Measurements from ENCODE around the gene PRDM8.
"Not testable (repeated sequence)": the region's sequence is repeated elsewhere in the genome, so short reads cannot be mapped to it uniquely, and the experiment has no call there.

PRDM8 gene

DNA sequence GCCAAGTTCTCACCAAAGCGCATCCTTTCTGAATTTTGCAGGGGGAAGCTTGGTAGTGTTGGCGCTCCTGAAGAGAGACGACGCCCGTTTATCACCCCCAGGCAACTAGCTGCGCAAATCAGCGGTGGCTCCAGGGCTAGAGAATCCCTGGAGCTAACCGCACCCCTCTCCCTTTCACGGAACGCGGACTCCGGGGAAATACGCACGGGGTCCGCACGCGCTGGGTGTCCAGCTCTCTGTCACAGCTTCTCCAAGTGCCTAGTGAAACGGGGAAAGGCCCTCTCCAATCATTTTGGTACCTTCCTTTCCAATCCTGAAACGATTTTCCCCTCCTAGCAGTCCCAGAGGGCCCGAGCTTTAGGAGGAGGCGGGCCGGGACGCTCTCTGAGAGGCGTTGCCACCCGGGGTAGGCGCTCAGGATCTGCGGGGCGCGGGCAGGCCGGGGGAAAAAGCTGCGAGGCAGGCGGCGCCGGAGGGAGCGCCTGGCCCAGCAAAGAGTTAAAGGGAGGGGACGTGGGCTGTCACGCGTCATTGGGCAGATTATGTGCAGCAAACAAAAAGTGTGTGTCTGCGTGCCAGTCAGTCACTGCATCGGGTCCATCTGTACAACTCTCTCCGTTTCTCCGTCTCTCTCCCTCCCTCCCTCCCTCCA is at the start of gene PRDM8:
Gene PRDM8 (plus strand): TSS at position 582 of the 652 bp plus-strand sequence. CDS start 2,578 bp downstream, outside the sequence.
- no peak for DNase-seq (ENCODE audit: low spot score)

DNA sequence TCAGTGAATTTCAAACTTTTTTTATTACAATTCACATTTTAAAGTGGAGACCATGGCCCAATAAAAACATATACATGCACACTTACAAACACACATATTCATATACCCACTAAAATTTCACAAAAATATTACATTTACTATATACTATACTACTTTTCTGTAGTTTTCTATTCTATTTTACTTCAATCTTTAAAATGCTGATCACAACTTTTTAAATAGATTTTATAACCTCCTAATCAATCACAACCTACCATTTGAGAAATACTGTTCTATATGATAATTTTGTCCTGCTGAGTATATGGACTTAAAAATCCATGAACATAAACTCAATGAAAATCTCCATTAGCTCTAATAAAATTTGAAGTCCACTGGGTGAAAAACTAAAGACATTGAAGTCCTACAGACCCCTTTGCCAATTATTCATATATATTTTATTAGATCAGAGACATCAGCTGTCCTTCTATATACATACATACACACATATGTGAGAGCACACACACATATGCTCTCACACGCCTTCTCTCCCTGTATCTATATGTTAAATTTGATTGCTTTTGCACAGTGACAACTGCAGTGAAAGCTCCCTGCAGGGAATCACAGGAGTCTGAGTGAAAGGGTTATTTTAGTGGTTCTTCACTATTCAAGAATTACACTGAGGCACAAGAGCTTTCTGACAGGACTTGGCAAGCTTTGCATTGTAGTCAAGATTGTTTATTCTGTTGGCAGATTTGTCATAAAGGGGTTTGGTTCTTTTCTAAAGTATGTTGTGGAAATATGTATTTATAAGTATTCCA is 46.7 kb upstream of the PRDM8 start:
- DNase-seq (ENCODE audit: low spot score): no peak

DNA sequence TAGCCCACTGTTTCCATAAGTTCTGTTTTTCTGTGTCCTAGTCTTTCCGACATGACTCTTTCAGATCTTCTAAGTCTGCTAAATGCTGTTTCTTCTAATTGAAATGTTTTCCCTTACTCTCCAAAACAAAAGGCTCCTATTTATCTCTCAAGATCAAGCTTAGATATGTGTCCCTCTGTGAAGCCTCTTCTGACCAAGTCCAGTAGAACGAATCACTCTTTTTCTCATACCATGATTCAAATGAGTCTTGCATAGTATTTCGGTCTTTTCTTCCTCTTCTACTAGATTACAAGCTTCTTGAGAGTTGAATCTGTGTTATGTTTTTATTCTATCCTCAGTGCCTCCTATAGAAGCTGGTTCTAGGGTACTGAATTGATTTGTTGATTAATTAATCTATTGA is 45.3 kb upstream of the PRDM8 start:
- DNase-seq (ENCODE audit: low spot score): no peak

DNA sequence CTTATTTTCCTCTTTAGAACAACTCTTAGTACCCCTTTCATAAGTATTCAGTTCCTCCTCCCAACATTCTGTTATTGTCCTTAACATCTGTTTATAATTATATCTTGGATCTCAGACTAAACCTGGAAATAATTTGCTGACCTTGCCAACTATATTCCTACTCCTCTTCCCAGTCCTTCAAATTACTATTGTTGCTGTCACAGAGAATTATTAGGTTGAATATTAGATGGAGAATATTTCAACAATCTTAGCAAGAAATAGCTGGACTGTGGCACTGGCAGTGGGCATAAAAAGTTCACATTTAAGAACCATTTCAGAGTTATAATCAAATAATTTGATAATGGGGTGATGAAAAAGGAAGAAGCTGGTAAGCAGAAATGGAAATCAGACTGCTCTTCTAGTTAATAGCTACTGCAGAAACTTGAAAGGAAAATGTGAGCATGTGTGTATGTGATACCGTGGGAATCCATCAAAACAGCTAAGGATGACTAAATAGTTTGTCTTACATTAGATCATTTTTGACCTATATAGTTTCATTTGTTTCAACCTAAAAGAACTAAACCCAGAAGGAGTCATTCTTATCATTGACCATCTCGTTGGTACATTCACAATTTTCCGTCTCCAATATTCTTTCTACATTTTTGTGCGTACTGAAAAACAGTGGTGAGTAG is 43.3 kb upstream of the PRDM8 start:
- peak; percentile 69 for DNase-seq (ENCODE audit: low spot score)

DNA sequence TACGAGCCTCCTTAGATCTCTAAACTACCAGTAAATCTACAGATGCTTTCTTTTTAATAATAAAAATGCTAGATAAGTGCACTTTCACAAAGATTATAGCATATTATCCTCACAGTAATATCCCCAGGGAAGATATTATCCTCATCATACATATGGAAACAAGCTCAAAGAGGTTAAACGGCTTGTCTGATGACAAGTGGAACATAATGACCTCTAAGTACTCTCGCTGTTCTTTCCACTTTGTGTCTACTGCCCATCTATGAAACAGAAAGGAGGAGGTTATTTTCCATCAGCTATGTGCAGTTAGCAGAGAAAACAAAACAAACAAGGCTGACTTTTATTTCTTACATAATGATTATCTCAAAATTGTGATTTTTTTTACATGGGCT is 42.8 kb upstream of the PRDM8 start:
- DNase-seq (ENCODE audit: low spot score): no peak

DNA sequence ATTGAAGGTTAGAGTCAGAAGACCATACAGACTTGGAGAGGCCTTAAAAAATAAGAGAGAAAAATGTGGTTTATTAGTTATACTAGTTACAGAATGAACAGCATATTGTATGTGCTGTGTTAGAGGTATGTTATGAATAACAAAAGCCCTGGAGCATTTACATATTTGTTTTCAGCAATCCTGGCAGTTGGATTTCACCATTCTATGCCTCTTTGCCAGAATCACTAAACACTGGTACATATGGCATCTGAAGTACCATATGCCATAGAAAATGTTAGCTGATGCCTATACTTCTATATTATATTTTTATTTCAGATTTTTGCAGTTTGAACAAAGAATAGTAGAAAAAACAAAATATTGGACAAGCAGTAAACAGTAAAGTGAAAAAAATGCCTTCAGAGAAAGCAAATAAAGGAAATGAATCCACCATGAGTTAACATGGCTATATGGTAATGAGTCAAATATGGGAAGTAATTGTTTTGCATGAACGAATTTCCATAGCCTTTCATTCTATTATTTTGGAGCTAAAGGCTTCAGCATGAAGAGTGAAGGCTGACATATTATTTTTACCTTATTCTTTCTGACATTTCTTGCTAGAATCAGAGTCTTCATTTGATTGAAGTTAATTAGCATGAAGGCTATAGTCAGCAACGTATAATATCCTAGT is 41.9 kb upstream of the PRDM8 start:
- DNase-seq (ENCODE audit: low spot score): no peak

DNA sequence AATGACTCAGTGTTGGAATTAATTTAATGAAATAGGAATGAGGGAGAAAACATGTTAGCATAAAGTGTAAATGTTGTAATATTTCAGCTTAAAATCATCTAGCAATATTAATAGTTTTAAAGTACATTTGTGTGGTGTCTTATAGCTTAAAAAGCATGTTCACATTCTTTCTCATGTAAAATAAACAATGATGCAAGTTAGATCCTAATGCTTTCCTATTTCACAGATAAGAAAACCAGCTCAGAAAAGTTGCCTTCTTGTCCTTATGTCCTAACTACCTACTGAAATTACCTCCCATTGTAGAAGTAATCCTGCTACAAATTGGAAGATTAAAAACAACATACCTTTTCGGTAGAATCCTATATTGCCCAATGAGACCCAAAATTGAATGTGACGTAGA is 40.9 kb upstream of the PRDM8 start:
- DNase-seq (ENCODE audit: low spot score): no peak

DNA sequence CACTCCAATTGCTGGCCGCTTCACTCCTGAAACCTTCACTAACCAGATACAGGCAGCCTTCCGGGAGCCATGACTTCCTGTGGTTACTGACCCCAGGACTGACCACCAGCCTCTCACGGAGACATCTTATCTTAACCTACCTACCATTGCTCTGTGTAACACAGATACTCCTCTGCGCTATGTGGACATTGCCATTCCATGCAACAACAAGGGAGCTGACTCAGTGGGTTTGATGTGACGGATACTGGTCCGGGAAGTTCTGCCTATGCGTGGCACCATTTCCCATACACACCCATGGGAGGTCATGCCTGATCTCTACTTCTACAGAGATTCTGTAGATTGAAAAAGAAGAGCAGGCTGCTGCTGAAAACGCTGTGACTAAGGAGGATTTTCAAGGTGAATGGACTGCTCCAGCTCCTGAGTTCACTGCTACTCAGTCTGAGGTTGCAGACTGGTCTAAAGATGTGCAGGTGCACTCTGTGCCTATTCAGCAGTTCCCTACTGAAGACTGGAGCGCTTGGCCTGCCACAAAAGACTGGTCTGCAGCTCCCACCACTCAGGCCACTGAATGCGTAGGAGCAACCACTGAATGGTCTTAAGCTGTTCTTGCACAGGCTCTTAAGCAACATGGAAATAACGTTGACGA is 35.8 kb upstream of the PRDM8 start:
- DNase-seq (ENCODE audit: low spot score): no peak

DNA sequence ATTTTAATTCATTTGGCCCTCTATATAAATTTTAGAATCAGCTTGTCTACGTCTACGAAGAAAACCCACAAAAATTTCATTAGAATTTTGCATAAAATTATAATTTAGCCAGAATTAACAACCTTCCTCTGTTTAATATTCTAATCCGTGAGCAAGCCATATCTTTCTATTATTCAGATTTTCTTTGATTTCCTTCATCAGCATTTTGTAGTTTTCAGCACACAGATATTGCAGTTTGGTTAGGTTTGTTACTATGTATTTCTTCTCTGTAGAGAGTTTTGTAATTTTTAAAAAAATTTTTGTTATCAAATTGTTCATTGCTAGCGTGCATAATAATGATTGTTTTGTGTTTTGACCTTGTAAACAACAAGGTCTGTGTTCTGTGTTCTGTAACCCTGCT is 34.9 kb upstream of the PRDM8 start:
- DNase-seq (ENCODE audit: low spot score): no peak

DNA sequence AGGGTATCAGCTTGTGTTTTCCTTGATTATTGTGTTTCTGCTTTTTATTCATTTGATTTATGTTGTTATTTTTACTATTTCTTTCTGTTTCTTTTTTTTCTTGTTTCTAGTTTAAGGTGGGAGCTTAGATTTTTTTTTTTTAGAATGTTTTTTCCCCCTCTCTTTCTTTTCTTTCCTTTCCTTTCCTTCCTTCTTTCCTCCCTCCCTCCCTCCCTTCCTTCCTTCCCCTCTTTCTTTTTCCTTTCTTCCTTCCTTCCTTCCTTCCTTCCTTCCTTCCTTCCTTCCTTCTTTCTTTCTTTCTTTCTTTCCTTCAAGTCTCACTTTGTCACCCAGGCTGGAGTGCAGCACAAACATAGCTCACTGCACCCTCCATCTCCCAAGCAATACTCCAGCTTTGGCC is 31.4 kb upstream of the PRDM8 start:
- no peak for DNase-seq (ENCODE audit: low spot score)

DNA sequence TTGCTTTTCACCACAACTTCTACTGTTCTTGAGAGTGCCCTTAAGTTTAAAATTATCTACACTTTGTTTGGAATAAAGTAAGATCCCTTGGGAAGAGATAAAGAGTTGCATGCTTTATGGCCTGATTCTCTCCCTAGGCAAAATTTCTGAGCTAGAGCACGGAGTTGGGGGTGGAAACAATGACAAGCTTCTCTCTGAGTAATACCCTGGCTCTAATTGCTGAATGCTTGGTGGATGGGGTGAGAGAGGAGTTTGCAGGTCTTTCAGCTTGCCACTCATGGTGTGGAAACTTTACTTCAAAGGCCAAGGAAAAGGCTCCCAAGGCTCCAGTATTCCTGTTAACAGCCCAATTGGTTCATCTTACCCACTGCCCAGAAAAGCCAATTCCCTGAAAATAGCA is 26.1 kb upstream of the PRDM8 start:
- DNase-seq (ENCODE audit: low spot score): no peak

DNA sequence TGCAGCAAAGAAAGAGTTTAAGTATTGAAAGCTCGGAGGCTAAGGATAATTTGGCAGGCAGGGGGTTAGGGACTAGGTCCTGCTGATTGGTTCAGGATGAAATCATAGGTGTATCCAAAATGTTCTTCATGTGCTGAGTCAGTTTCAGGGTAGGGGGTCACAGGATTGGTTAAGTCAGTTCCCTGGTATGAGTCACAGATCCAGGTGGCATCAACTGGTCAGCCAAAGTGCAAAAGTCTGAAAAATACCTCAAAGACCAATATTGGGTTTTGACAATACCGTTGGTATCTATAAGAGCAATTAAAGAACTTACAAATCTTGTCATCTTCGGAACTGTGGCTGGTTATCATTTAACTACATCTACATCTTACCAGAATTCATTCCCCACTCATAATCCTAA is 25.6 kb upstream of the PRDM8 start:
- no peak for DNase-seq (ENCODE audit: low spot score)

DNA sequence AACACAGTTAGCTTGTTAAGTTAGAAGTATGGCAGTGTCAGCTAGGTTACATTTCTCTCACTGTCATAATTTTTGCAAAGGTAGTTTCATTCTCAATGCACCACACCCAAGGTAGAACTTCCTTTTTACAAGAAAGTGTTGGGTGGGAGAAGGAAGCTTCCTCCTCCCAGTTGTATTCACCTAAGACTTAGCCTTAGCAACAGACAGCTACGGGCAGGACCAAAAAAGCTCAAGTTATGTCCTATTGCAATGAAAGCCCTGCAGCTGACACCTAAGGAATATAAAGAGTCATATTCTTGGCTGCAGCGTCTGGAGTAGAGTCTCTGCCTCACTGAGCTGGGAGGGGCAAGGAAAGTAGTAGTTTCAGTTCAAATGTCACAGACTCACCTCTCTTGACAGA is 25.1 kb upstream of the PRDM8 start:
- no peak for DNase-seq (ENCODE audit: low spot score)

DNA sequence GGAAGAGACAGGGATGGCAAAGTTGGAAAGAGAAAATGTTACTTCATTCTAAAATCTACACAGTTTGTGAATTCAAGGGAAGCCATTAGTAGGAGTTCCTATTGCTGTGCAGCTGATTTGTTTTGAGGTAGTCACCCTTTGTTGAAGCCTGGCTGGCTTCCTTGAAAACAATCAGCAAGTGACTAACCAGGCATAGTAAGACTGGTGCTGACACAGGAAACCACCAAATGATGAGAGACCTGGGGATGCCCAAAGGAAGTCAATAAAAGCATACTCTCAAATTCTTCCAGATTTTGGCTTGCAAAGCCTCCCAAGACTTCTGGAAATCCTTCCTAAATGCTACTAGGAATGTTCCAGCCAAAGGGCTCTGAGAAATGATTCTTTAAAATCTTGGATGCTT is 23.9 kb upstream of the PRDM8 start:
- DNase-seq (ENCODE audit: low spot score): peak; percentile 95

DNA sequence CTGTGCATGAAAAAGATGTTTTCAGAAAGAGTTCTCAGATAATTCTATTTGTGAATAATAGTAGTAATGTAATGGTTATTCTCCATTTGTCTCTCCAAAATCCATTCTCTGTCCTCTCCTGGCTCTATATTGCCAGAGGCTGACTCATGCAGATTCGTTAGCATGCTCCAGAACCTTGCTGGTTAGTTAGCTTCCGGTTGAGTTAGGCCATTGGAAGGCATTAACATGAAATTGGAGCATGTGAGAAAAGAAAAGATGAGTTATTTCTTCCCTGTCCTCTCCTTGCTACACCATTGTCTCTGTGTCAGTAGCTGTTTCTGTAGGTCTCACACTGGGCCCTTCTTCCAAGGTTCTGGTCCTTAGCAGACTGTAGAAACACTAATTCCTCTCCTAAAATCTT is 23.5 kb upstream of the PRDM8 start:
- peak; percentile 88 for DNase-seq (ENCODE audit: low spot score)

DNA sequence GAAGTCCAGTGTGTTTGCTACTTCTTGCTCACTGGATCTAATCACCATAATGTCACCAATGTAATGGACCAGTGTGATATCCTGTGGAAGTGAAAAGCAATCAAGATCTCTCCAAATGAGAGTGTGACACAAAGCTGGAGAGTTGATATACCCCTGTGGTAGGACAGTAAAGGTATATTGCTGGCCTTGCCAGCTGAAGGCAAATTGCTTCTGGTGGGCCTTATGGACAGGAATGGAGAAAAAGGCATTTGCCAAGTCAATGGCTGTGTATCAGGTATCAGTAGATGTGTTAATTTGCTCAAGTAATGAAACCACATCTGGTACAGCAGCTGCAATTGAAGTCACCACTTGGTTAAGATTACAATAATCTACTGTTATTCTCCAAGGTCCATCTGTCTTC is 19.5 kb upstream of the PRDM8 start:
- not testable (repeated sequence) for DNase-seq (ENCODE audit: low spot score)

DNA sequence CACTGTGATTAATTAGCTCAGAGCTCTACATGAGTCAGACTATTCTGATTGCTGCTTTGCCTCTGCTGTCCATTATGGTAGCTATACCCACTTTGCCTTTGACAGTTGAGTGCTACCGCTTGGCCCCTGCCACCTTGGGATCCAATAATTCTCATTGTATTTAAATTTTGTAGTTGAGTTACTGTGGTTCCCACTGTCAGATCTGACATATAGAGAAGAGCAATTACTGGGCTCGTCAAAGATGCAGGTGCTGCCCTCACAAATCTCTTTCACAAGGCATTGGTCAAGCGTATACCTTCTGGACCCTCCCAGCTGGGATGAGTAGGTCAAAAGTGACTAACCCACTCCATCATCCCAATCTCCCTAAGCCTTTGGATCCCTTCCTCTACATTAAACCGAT is 18.3 kb upstream of the PRDM8 start:
- no peak for DNase-seq (ENCODE audit: low spot score)

DNA sequence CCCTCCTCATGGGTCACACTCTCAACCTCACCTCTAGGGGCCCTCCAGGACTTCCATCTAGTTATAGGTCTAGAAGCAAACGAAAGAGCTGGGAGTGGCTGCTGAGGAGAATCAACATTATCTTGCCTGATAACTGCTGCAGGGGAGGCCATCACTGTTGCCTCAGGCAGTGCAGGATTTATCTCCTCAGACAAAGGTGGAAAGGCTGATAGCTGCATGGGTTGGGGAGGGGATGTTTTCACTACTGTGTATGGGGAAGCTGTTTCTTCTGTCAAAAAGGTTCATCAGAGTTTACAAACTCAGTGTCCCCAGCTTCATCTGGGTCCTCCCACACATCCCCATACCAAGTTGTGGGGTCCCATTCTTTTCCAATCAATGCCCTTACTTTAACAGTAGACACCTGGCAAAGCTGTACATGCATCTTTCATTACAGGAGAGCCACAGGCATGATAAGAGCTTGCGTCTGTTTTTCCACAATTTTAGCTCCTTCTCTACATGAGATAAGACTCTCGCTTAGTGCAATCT is 17.6 kb upstream of the PRDM8 start:
- no peak for DNase-seq (ENCODE audit: low spot score)

DNA sequence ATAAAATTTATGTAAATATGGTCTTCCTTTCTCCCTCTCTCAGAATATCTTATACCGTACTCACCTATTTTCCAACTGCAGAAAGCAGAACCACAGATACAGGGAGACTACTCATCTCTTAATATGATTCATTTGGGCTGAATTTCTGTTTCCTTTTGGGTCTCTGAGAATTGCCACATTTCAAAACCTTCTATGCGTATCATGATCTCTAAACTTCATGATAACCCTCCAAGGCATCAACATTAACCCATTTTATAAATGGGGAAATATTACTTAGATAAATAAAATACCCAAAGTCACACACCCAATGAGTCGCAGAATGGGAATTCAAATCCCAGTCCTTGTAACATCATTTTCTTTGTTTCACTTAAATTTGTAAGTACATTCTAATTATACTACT is 16.6 kb upstream of the PRDM8 start:
- no peak for DNase-seq (ENCODE audit: low spot score)

DNA sequence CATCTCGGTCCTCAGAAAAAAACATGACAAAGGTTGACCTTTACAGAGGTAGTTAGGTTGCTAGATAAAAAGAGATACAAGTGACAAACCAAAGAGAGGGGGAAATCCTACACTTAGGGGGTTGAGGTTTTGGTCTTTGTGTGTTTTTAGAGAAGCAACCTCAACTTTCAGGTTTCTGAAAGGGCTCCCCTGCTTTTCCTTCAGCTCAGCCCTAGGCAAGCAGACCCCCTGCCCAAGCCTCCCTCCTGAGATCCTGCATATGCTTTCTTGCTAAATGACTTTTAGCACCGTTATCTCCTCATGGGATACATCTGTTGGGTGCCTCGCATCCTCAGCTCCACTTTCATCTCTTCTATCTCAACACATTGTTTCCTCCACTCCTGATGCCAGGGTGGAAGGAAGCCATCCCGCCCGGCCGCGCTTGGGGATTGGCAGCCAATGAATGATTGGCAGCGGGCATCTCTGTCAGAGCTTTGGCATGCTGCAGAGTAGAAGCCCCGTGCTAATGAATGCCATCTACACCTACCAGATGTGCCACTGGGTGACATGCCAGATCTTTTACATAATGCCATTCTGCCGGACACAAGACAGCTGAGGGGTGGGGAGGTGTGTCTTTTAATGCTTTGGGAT is 15.0 kb upstream of the PRDM8 start:
- DNase-seq (ENCODE audit: low spot score): no peak

DNA sequence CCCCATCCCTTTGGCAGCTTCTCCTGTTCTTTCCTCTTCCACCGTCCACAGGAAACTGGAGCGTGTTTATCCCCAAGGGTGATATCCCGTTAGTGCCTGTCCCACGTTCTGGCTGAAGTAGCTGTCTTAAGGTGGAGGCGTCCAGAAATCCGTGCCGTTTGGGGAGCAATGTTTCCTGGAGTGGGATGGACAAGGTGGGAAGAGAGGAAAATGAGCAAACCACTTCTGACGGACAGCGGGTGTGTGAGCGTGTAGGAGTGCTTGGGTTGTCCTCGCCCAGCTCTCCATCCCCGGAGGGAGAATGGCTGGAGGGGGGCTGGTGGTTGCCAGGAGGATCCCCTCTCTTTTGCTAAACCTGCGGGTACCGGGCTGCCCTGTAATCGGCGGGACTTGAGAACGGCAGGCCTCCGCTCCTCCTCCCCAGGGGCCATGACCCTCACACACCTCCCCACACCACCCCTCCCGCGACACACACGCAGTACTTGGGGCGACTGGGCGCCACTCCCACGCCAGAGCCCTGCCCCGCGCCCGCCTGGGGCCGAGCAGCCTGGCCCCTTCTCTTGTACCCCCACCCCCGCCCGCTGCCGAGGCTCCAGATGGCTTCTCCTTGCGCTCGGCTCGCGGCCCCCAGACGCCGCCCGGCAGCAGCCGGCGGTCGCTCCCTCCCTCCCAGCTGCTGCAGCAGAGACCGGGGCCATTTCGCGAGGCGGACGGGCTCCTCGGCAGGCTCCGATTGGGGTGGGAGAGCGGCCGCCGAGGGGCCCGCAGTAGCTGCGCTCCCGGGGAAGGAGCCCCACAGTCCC is 13.9 kb upstream of the PRDM8 start:
- DNase-seq (ENCODE audit: low spot score): peak; percentile 82
